Caco-2 (cell line): Measurements from ENCODE around the gene CD151. TPM values are rescaled to one million over a fixed set of nuclear protein-coding genes. Genes with fewer than 3 reads are reported as not detected.
A peak's percentile ranks its signal among the peaks of the same experiment; 100 is the strongest.

Source experiments
- BruUV-seq: library from RNA; stranded (reverse); fragments of 400-500 nt; replicated peaks from 2 replicates; lab custom pipeline; 2021; lab: Mats Ljungman, UMichigan
- CTCF ChIA-PET: fragments of 300-600 bp; sonication (Branson Sonifier 250); formaldehyde crosslinking; loops from one replicate; lab custom pipeline; 2022; ENCODE audit warnings: antibody characterized with exemption; lab: Charles Lee
- POLR2A ChIA-PET: fragments of 300-600 bp; sonication (Branson Sonifier 250); formaldehyde crosslinking; loops from one replicate; lab custom pipeline; 2022; ENCODE audit warnings: antibody characterized with exemption; lab: Charles Lee
- DNase-seq, 2 experiments: peaks; one replicate each; pipeline versions ENCODE4 v3.0.0 to v3.0.0-alpha.2; 2020 to 2022
- H3K27me3 ChIP-seq: replicated peaks from 2 replicates; pipeline ENCODE4 v1.6.0; 2011; ENCODE audit warnings: low read length; ENCODE audit not compliant: control insufficient read depth, insufficient read depth
- H3K36me3 ChIP-seq: 2 replicates; pipeline ENCODE4 v1.5.1; 2011; ENCODE audit warnings: low read length; ENCODE audit not compliant: control insufficient read depth, insufficient read depth
- H3K4me1 ChIP-seq: fragments of 250-450 bp; sonication (Bioruptor Pico); 2 replicates; pipeline ENCODE4 v1.5.1; 2020; ENCODE audit warnings: mild to moderate bottlenecking
- H3K4me3 ChIP-seq: 2 replicates; pipeline ENCODE4 v1.5.1; 2011; ENCODE audit warnings: low read depth, mild to moderate bottlenecking, control low read depth, low read length
- H3K9me3 ChIP-seq: fragments of 250-450 bp; sonication (Bioruptor Pico); 2 replicates; pipeline ENCODE4 v1.5.1; 2020; ENCODE audit warnings: mild to moderate bottlenecking, moderate library complexity
- H3K27ac Mint-ChIP-seq: one replicate; pipeline ENCODE4 v1.8.0; 2022; ENCODE audit warnings: mixed read lengths; ENCODE audit not compliant: unreplicated experiment
- H3K27me3 Mint-ChIP-seq: one replicate; pipeline ENCODE4 v1.8.0; 2022; ENCODE audit warnings: mixed read lengths; ENCODE audit not compliant: insufficient read depth, unreplicated experiment
- H3K36me3 Mint-ChIP-seq: one replicate; pipeline ENCODE4 v1.8.0; 2022; ENCODE audit warnings: mild to moderate bottlenecking, mixed read lengths; ENCODE audit not compliant: insufficient read depth, unreplicated experiment
- H3K4me1 Mint-ChIP-seq: one replicate; pipeline ENCODE4 v1.8.0; 2022; ENCODE audit warnings: low read depth, mixed read lengths; ENCODE audit not compliant: unreplicated experiment
- H3K4me3 Mint-ChIP-seq: one replicate; pipeline ENCODE4 v1.8.0; 2022; ENCODE audit warnings: mild to moderate bottlenecking, moderate library complexity, mixed read lengths; ENCODE audit not compliant: unreplicated experiment
- H3K9me3 Mint-ChIP-seq: one replicate; pipeline ENCODE4 v1.8.0; 2022; ENCODE audit warnings: mixed read lengths; ENCODE audit not compliant: unreplicated experiment
- CTCF ChIP-seq, 2 experiments: fragments of 200-600 bp in 1 of 2; IDR thresholded peaks; 1 replicate in 1 of 2; 2 replicates in 1 of 2; pipeline versions ENCODE4 v1.5.1 to v1.8.0; 2011 to 2022; ENCODE audit warnings: antibody characterized with exemption in 1 of 2, control low read depth in 1 of 2, inconsistent platforms in 1 of 2, low read depth in 1 of 2, low read length in 1 of 2, mild to moderate bottlenecking in 1 of 2, moderate library complexity in 1 of 2; ENCODE audit not compliant: insufficient read depth in 1 of 2, severe bottlenecking in 1 of 2, unreplicated experiment in 1 of 2
- intact Hi-C: fragments of 100-400 bp; cut with micrococcal nuclease; formaldehyde crosslinking; loops from one replicate; pipeline ENCODE4 v1.10.0; 2022; ENCODE audit not compliant: unreplicated experiment
- total RNA-seq: library from RNA; stranded (reverse); gene quantifications from 2 replicates; pipeline ENCODE4 v1.2.3, GENCODE V29; 2022

The CD151 gene
- total RNA-seq, 1 experiment from 2014 or later = 268 TPM

GRCh38 chr11:809287-810039 lies 23.3 kb upstream of the CD151 start, which contains the start of gene RPLP2:
Gene RPLP2, plus strand, starts transcription at chr11:809967. Its CDS starts 268 bp downstream, at chr11:810235.
- peaks cover 10% of the 10 kb centered on the region for H3K4me1 ChIP-seq
- Mint-ChIP-seq H3K36me3 (peaks cover 62% of the 10 kb centered on the region), H3K4me3 (peak within 1 kb of the TSS; percentile 98), H3K9me3 (no peaks in the 10 kb centered on the region), H3K4me1 (no peaks in the 10 kb centered on the region), H3K27ac (peak within 1 kb of the TSS; percentile 99), H3K27me3 (no peaks in the 10 kb centered on the region)
- ChIA-PET CTCF (interaction anchor here (0.7 to 1.1 kb wide), 2 partner anchors 13 to 1180 kb away, joined by 3 read pairs; no protein-coding TSS in a partner anchor), POLR2A (interaction anchor here (0.5 to 1.6 kb wide), 11 partner anchors 10 to 116 kb away, joined by 3 to 35 read pairs (median 4); partner anchors contain the start of genes DEAF1, PNPLA2 and TSPAN4)
- no TSS peak for BruUV-seq
- H3K36me3 ChIP-seq = peaks cover 14% of the 10 kb centered on the region
- no peaks in the 10 kb centered on the region for H3K9me3 ChIP-seq
- H3K4me3 ChIP-seq = peak within 1 kb of the TSS; percentile 98
- no peaks in the 10 kb centered on the region for H3K27me3 ChIP-seq
- intact Hi-C loops = no loop called here
- no peak for TF ChIP-seq CTCF (IDR thresholded peaks at IDR 0.05; ENCODE audit: insufficient read depth in 1 of 2, low read depth in 1 of 2, low read length in 1 of 2, severe bottlenecking in 1 of 2, unreplicated experiment in 1 of 2)
- peak; percentile 97 for DNase-seq

GRCh38 chr11:810040-810567 lies 22.6 kb upstream of the CD151 start:
- no peak for TF ChIP-seq CTCF (IDR thresholded peaks at IDR 0.05; ENCODE audit: insufficient read depth in 1 of 2, low read depth in 1 of 2, low read length in 1 of 2, severe bottlenecking in 1 of 2, unreplicated experiment in 1 of 2)
- Mint-ChIP-seq H3K27me3 (no peaks in the 10 kb centered on the region), H3K4me1 (no peaks in the 10 kb centered on the region), H3K4me3 (peak overlapping the region; percentile 98), H3K9me3 (no peaks in the 10 kb centered on the region), H3K27ac (peak overlapping the region; percentile 99), H3K36me3 (peaks cover 67% of the 10 kb centered on the region)
- no peaks in the 10 kb centered on the region for H3K27me3 ChIP-seq
- intact Hi-C loops = no loop called here
- TSS peak; percentile 71 for BruUV-seq
- peaks cover 14% of the 10 kb centered on the region for H3K36me3 ChIP-seq
- POLR2A ChIA-PET = interaction anchor here (0.6 to 1.6 kb wide), 10 partner anchors 9 to 117 kb away, joined by 3 to 35 read pairs (median 4); partner anchors contain the start of genes CRACR2B, DEAF1, PNPLA2 and TSPAN4
- H3K4me1 ChIP-seq = peaks cover 8% of the 10 kb centered on the region; the same call in 1 of the 2 replicates
- H3K9me3 ChIP-seq = no peaks in the 10 kb centered on the region
- DNase-seq = peak in 1 of 2 experiments; percentile 48
- CTCF ChIA-PET = no interaction called here
- H3K4me3 ChIP-seq = peak overlapping the region; percentile 98

GRCh38 chr11:811446-812245 lies 21.1 kb upstream of the CD151 start:
- POLR2A ChIA-PET = no interaction called here
- DNase-seq = no peak
- no peaks in the 10 kb centered on the region for H3K27me3 ChIP-seq

More at GRCh38 chr11:811446-812245, 21.1 kb upstream of the CD151 start:
- Mint-ChIP-seq H3K4me3 (peak overlapping the region; percentile 98), H3K36me3 (peaks cover 75% of the 10 kb centered on the region), H3K27me3 (no peaks in the 10 kb centered on the region), H3K9me3 (no peaks in the 10 kb centered on the region), H3K4me1 (no peaks in the 10 kb centered on the region), H3K27ac (peak overlapping the region; percentile 99)
- no peaks in the 10 kb centered on the region for H3K9me3 ChIP-seq
- H3K36me3 ChIP-seq = peaks cover 14% of the 10 kb centered on the region
- peak overlapping the region; percentile 98; the same call in 1 of the 2 replicates for H3K4me3 ChIP-seq
- peaks cover 4% of the 10 kb centered on the region; the same call in 1 of the 2 replicates for H3K4me1 ChIP-seq
- CTCF ChIA-PET = interaction anchor here (0.6 kb wide), 1 partner anchor 12 kb away, joined by 4 read pairs; no protein-coding TSS in a partner anchor
- TF ChIP-seq CTCF (IDR thresholded peaks at IDR 0.05; ENCODE audit: insufficient read depth in 1 of 2, low read depth in 1 of 2, low read length in 1 of 2, severe bottlenecking in 1 of 2, unreplicated experiment in 1 of 2) = no peak
- intact Hi-C loops = no loop called here
- BruUV-seq = no TSS peak
